VCaP (cell line): ENCODE data around the gene TACR2.

Source experiments
- H3K27ac ChIP-seq: fragments of 450-650 bp; 2 replicates; pipeline ENCODE4 v1.5.1; 2017
- TF ChIP-seq, protein P1 (sequence below): fragments of 450-650 bp; conservative IDR thresholded peaks from 2 replicates; pipeline ENCODE4 v1.5.1; 2017; ENCODE audit warnings: mild to moderate bottlenecking, moderate library complexity

TACR2 gene

GRCh38 chr10:69446650-69447151 lies 30.0 kb upstream of the TACR2 start:
- TF ChIP-seq, protein P1, sequence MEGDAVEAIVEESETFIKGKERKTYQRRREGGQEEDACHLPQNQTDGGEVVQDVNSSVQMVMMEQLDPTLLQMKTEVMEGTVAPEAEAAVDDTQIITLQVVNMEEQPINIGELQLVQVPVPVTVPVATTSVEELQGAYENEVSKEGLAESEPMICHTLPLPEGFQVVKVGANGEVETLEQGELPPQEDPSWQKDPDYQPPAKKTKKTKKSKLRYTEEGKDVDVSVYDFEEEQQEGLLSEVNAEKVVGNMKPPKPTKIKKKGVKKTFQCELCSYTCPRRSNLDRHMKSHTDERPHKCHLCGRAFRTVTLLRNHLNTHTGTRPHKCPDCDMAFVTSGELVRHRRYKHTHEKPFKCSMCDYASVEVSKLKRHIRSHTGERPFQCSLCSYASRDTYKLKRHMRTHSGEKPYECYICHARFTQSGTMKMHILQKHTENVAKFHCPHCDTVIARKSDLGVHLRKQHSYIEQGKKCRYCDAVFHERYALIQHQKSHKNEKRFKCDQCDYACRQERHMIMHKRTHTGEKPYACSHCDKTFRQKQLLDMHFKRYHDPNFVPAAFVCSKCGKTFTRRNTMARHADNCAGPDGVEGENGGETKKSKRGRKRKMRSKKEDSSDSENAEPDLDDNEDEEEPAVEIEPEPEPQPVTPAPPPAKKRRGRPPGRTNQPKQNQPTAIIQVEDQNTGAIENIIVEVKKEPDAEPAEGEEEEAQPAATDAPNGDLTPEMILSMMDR = no peak
- H3K27ac ChIP-seq = peak overlapping the region; percentile 70

DNA sequence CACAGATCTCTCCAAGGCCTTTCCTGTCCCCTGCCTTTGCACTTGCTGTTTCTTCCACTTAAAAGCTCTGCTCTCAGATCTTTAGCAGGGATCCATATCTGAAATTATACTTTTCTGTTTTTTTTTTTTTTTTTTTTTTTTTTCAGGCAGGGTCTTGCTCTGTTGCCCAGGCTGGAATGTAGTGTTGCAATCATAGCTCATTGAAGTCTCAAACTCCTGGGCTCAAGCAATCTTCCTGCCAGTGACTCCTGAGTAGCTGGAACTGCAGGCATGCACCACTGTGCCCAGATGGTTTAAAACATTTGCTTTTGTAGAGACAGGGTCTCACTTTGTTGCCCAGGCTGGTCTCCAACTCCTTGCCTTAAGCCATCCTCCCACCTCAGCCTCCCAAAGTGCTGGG lies 29.5 kb upstream of the TACR2 start:
- H3K27ac ChIP-seq = peak overlapping the region; percentile 70
- TF ChIP-seq, protein P1 = no peak

DNA sequence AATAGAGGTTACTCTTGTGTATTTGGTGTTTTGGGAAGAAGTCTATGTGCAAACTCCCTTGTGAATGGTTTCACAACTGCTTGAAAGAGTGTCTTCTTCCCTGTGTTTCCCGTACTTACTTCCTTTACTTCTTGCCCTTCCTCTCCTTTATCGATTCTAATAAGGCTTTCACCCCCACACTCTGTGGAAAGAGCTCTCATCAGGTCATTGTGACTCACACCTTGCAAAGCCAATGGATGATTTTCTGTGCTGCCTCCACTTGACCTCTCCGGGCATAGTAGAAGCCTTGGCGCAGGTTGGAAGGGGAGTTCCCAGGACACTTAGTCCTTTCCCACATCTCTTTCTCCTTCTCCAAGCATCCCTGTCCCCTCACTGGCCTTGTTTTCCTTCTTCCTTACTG lies 28.3 kb upstream of the TACR2 start:
- TF ChIP-seq, protein P1 = no peak
- H3K27ac ChIP-seq = no peak overlapping the region

GRCh38 chr10:69443354-69443753 lies 26.6 kb upstream of the TACR2 start:
- no peak overlapping the region for H3K27ac ChIP-seq

DNA sequence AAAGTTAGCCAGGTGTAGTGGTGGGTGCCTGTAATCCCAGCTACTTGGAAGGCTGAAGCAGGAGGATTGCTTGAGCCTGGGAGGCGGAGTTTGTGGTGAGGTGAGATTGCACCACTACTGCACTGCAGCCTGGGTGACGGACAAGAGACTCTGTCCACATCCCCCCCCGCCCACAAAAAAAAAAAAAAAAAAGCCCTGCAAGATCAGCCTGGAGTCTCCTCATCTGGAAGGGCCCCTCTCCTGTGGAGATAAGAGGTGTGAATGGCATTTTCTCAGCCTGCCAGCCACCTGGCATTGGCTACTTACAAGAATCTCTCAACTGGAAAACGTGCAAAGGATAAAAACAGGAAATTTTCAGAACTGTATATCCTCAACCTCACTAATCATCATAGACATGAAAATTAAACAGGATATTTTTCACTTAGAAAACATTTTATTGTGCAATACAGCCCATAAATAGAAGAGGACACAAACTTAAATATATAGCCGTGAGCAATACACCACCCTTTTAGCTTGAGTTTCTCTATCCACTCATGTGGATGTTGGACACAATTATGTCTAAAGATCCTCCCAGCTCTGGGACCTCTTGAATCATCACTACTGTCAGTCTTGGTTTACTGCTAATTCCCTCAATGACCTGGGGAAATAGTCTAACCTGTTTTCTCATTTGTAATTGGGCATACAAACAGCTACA lies 23.2 kb upstream of the TACR2 start:
- H3K27ac ChIP-seq = peak overlapping the region; percentile 60; the same call in 1 of the 2 replicates
- TF ChIP-seq, protein P1 = no peak

More at GRCh38 chr10:69443354-69443753, 26.6 kb upstream of the TACR2 start:
- TF ChIP-seq, protein P1 = no peak

- peak overlapping the region; percentile 60 for H3K27ac ChIP-seq
These were observed 22.6 kb upstream of the TACR2 start for GRCh38 chr10:69439350-69439739.

DNA sequence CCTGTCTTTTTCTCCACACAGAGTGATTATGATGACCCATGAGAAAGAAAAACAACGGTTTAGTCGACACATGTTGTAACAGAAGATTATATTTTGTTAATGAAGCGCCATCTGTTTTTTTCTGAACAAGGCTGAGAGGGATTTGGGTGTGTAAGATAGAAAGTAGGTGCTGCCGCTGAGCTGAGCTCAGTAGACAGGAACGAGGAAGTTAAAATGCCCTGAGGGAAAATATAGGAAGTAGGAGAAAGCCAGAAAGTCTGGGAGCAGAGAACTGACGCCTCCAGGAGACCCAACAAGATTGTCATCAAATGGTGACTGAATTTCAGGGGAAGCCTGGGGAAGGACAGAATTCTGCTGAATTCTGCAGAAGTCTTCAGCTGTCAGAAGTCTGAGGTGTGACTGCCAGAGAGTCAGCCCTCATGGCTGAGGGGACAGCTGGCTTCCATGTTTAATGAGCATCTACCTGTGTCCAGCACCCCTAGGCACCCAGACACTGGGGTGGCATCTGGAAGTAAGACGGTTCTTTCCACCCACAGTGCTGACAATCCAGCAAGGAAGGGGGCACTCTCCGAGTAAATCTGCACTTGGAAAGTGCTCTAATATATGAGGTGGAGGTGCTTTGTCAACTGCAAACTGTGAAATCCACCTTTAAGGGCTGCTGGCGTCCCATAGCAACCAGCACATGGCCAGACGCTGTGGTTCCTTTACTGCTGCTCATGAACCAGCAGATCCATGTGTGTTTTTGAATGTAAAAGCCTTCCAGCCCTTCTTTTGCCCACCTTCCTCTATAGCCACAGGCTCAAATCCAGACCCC lies 22.0 kb upstream of the TACR2 start:
- TF ChIP-seq, protein P1 = no peak
- H3K27ac ChIP-seq = peak overlapping the region; percentile 60

More at GRCh38 chr10:69439350-69439739, 22.6 kb upstream of the TACR2 start:
- TF ChIP-seq, protein P1 = no peak
